Tibial nerve (tissue), 4 donors: ENCODE results near the gene DYNLL1. TPM values are rescaled to one million over a fixed set of nuclear protein-coding genes. Genes with fewer than 3 reads are reported as not detected.
A peak's percentile ranks its signal among the peaks of the same experiment; 100 is the strongest.

ENCODE experiments used
- DNase-seq, 2 donors: peaks; one replicate each; pipeline ENCODE4 v3.0.0-alpha.2; 2019; ENCODE audit warnings: low spot score in 2 of 2
- H3K27ac ChIP-seq, 4 donors: fragments of 200-600 bp; sonication (generic) in 3 of 4; one replicate each; pipeline ENCODE4 v1.5.1; 2017 to 2019; ENCODE audit warnings: mild to moderate bottlenecking in 1 of 4
- H3K27me3 ChIP-seq, 2 donors: fragments of 200-600 bp; sonication (generic) in 1 of 2; one replicate each; pipeline versions ENCODE4 v1.5.1 to v1.6.0; 2017 to 2019
- H3K36me3 ChIP-seq, 3 donors: fragments of 200-600 bp; sonication (generic); one replicate each; pipeline ENCODE4 v1.5.1; 2018 to 2019
- H3K4me1 ChIP-seq, 4 donors: fragments of 200-600 bp; sonication (generic) in 3 of 4; one replicate each; pipeline ENCODE4 v1.5.1; 2017 to 2019
- H3K4me3 ChIP-seq, 4 donors: fragments of 200-600 bp; sonication (generic) in 3 of 4; one replicate each; pipeline ENCODE4 v1.5.1; 2017 to 2019; ENCODE audit warnings: mild to moderate bottlenecking in 1 of 4, moderate library complexity in 1 of 4
- H3K9me3 ChIP-seq, 4 donors: fragments of 200-600 bp; sonication (generic) in 3 of 4; one replicate each; pipeline ENCODE4 v1.5.1; 2017 to 2019
- EP300 ChIP-seq, 2 donors: sonication (generic); formaldehyde crosslinking; IDR thresholded peaks; one replicate each; pipeline ENCODE4 v1.6.1; 2017; ENCODE audit warnings: antibody characterized with exemption in 2 of 2, mild to moderate bottlenecking in 1 of 2
- POLR2A ChIP-seq, 2 donors: fragments of 450-650 bp; IDR thresholded peaks; one replicate each; pipeline ENCODE4 v1.6.1; 2017; ENCODE audit warnings: antibody characterized with exemption in 2 of 2, mild to moderate bottlenecking in 2 of 2, moderate library complexity in 2 of 2
- WGBS, 2 donors: methylation state at CpG; one replicate each; pipeline ENCODE4 v1.1.5; 2018; 5-methylcytosine and 5-hydroxymethylcytosine counted together
- total RNA-seq, 4 donors: library from RNA; depleted of rRNA; stranded (reverse); fragments of >200 nt; gene quantifications; one replicate each; pipeline ENCODE4 v1.1.0, GENCODE V29; 2016
- TF ChIP-seq, protein P1 (sequence below), 5 experiments: fragments of 200-600 bp in 3 of 5; fragments of 450-650 bp in 2 of 5; sonication (generic) in 3 of 5; IDR thresholded peaks; one replicate each; pipeline ENCODE4 v1.5.1; 2016 to 2019; ENCODE audit warnings: antibody characterized with exemption in 5 of 5, mild to moderate bottlenecking in 3 of 5, moderate library complexity in 2 of 5

The DYNLL1 gene
- total RNA-seq, 4 donors from 2014 or later: 175 to 306 (median 258) TPM

DNA sequence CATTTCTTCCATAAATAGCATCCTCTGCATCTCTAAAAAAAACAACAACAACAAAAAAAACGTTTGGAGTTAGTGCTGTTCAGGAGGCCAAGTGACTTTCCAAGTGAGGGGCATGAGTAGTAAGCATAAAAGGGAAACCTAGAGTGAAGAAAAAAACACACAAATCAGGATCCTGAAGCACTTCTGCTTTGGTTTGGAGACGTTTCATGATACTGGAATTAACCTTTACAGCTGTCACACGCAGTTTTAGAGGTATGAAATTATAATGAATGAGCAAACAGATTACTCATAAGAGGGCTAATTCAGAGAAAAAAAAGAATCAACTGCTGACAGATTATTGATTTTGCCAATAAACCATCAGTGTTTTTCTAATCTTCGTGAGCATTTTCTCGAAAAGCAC, 30.2 kb upstream of the DYNLL1 start:
- H3K27me3 ChIP-seq: no peaks in the 10 kb centered on the region
- DNase-seq: no peak
- WGBS, 2 donors: 35 to 48% methylated on average over 5 of the region's 5 CpGs
- no peaks in the 10 kb centered on the region for H3K9me3 ChIP-seq
- no peak for TF ChIP-seq EP300 (IDR thresholded peaks at IDR 0.05)
- TF ChIP-seq POLR2A (IDR thresholded peaks at IDR 0.05): no peak
- TF ChIP-seq, protein P1, sequence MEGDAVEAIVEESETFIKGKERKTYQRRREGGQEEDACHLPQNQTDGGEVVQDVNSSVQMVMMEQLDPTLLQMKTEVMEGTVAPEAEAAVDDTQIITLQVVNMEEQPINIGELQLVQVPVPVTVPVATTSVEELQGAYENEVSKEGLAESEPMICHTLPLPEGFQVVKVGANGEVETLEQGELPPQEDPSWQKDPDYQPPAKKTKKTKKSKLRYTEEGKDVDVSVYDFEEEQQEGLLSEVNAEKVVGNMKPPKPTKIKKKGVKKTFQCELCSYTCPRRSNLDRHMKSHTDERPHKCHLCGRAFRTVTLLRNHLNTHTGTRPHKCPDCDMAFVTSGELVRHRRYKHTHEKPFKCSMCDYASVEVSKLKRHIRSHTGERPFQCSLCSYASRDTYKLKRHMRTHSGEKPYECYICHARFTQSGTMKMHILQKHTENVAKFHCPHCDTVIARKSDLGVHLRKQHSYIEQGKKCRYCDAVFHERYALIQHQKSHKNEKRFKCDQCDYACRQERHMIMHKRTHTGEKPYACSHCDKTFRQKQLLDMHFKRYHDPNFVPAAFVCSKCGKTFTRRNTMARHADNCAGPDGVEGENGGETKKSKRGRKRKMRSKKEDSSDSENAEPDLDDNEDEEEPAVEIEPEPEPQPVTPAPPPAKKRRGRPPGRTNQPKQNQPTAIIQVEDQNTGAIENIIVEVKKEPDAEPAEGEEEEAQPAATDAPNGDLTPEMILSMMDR (IDR thresholded peaks at IDR 0.05): no peak
- peaks cover 0 to 65% (median 4%) of the 10 kb centered on the region in 3 donors for H3K36me3 ChIP-seq
- H3K27ac ChIP-seq: no peak overlapping the region
- H3K4me1 ChIP-seq: peaks cover 0 to 43% (median 27%) of the 10 kb centered on the region in 4 donors
- H3K4me3 ChIP-seq: no peak overlapping the region

DNA sequence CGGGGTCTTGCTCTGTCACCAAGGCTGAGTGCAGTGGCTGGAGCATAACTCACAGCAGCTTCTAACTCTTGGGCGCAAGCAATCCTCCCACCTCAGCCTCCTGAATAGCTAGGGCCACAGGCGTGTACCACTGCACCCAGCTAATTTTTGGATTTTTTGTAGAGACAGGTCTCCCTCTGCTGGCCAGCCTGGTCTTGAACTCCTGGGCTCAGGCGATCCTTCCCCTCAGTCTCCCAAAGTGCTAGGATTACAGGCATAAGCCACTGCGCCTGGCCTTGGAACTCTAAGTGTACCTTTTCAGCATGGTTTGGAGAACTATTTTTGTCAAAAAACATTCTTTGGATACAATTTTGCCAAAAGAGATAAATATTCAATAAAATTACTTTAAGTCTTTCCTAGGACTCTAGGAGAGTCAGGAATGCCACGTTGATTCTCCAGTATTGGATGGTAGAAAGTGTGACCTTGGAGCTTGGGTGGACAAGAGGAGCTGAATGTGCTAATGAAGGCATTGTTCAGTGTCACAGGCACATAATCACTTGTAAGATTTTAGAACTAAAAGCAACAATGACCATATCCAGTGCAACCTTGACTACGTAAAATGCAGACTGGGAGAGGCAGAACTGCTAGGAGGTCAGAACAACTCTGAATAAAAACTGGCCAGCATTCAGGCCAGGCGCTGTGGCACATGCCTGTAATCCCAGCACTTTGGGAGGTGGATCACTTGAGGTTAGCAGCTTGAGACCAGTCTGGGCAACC, 29.2 kb upstream of the DYNLL1 start:
- WGBS, 2 donors: 48 to 52% methylated on average over 8 of the region's 8 CpGs
- H3K4me3 ChIP-seq: no peak overlapping the region
- H3K9me3 ChIP-seq: no peaks in the 10 kb centered on the region
- peaks cover 0 to 58% (median 4%) of the 10 kb centered on the region in 3 donors for H3K36me3 ChIP-seq
- no peaks in the 10 kb centered on the region for H3K27me3 ChIP-seq
- no peak overlapping the region for H3K27ac ChIP-seq
- peaks cover 0 to 51% (median 27%) of the 10 kb centered on the region in 4 donors for H3K4me1 ChIP-seq
- TF ChIP-seq, protein P1 (IDR thresholded peaks at IDR 0.05): peak; percentile 10 to 39 (median 26)
- TF ChIP-seq EP300 (IDR thresholded peaks at IDR 0.05): no peak
- peak in 1 of 2 donors; percentile 22 for DNase-seq

DNA sequence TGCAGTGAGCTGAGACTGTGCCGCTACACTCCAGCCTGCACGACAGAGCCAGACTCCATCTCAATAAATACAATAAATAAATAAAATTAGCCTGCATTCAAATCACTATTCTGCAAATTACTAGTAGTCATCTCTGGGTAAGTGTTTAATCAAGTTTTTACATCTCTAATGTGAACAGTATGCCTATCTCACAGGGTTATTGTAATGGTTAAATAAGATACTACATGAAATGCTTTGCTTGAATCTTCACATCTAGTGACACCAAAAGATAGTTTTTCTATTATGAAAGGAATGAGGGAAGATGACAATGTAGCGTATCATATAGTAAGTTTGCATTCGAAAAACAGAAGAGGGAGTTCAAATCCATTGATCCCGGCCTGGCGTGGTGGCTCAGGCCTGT, 28.5 kb upstream of the DYNLL1 start:
- Histone ChIP-seq H3K4me3 (no peak overlapping the region), H3K36me3 (peaks cover 0 to 51% (median 4%) of the 10 kb centered on the region in 3 donors), H3K27ac (no peak overlapping the region), H3K9me3 (no peaks in the 10 kb centered on the region), H3K4me1 (peaks cover 0 to 51% (median 27%) of the 10 kb centered on the region in 4 donors), H3K27me3 (no peaks in the 10 kb centered on the region)
- TF ChIP-seq POLR2A (IDR thresholded peaks at IDR 0.05) (no peak), EP300 (IDR thresholded peaks at IDR 0.05) (no peak)
- TF ChIP-seq, protein P1 (IDR thresholded peaks at IDR 0.05): no peak
- no peak for DNase-seq
- 90 to 92% methylated on average over 6 of the region's 6 CpGs for WGBS, 2 donors

DNA sequence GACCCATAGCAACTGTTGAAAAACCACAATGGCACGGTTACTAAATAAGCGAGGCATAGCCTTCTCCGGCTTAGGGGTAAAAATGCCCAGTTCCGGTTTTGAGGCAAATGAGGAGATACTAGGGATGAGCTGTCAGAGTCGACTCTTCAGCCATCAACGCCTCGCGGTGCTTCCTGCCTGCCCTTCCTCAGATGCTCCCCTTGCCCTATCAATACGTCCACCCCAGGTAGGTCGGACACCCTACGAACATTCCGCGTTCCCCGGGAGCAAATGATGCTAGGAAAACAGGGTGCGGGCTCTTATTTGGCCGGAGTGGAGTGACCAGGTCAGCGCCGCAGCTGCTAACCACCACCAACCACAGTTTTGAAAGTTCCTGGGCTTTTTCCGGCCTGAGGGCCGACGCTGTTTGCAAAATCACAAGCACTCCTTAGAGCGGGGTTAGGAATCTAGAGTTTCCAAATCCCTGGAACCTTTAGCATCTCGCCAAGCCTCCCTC, 27.5 kb upstream of the DYNLL1 start:
- no peaks in the 10 kb centered on the region for H3K9me3 ChIP-seq
- no peaks in the 10 kb centered on the region for H3K27me3 ChIP-seq
- peak overlapping the region; percentile 70 to 100 (median 95) for H3K4me3 ChIP-seq
- 1% methylated on average over 19 to 23 of the region's 23 CpGs for WGBS, 2 donors
- H3K36me3 ChIP-seq: peaks cover 0 to 41% (median 4%) of the 10 kb centered on the region in 3 donors
- H3K27ac ChIP-seq: peak overlapping the region; percentile 83 to 95 (median 92)
- DNase-seq: peak in 1 of 2 donors; percentile 12
- TF ChIP-seq EP300 (IDR thresholded peaks at IDR 0.05) (no peak), POLR2A (IDR thresholded peaks at IDR 0.05) (no peak)
- TF ChIP-seq, protein P1 (IDR thresholded peaks at IDR 0.05): no peak
- H3K4me1 ChIP-seq: peaks cover 0 to 51% (median 27%) of the 10 kb centered on the region in 4 donors

DNA sequence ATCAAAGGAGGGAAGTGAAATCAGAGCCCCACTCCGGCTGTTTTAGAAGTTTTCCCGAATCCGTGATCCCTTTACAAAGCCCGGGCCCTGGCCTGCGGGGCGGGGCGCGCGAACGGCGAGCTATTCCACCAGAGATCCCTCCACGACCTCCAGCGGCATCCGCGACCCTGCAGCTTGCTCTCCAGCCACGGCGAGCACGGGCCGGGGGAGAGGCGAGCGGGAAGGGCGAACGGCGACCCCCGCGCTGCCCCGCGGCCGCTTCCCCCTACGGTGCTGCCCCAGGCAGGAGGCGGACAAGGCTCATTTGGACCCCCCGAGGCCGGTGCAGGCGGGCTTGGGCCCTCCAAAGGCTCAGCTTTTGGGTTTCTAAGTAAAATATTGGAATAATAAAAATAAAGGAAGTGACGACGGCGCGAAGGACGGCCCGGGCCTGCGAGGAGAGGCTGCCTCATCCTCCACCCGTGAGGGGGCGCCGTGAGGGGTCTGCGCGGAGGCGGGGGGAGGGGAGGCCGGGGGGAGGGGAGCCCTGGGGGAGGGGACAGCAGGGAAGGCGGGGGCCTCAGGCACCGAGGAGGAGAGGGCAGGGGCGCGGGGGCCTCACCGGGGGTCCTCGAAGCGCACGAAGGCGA, 27.0 kb upstream of the DYNLL1 start:
- Histone ChIP-seq H3K4me1 (peaks cover 0 to 51% (median 27%) of the 10 kb centered on the region in 4 donors), H3K9me3 (no peaks in the 10 kb centered on the region), H3K27ac (peak overlapping the region; percentile 83 to 95 (median 92)), H3K27me3 (no peaks in the 10 kb centered on the region), H3K4me3 (peak overlapping the region; percentile 70 to 100 (median 95)), H3K36me3 (peaks cover 0 to 36% (median 4%) of the 10 kb centered on the region in 3 donors)
- peak in 1 of 2 donors; percentile 7 for DNase-seq
- WGBS, 2 donors: 0 to 1% methylated on average over 35 to 41 of the region's 57 CpGs
- TF ChIP-seq POLR2A (IDR thresholded peaks at IDR 0.05) (no peak), EP300 (IDR thresholded peaks at IDR 0.05) (no peak)
- TF ChIP-seq, protein P1 (IDR thresholded peaks at IDR 0.05): no peak
